NCI-H82 treated with DMSO at 0.1 percent for 48 hours (cell line): Measurements from ENCODE around the gene ATG16L2.
"Not testable (repeated sequence)": the region's sequence is repeated elsewhere in the genome, so short reads cannot be mapped to it uniquely, and the experiment has no call there.

Experiments
- DNase-seq: peaks from one replicate; lab custom pipeline; 2025; ENCODE audit not compliant: unreplicated experiment; lab: John Stamatoyannopoulos, UW

ATG16L2 gene

DNA sequence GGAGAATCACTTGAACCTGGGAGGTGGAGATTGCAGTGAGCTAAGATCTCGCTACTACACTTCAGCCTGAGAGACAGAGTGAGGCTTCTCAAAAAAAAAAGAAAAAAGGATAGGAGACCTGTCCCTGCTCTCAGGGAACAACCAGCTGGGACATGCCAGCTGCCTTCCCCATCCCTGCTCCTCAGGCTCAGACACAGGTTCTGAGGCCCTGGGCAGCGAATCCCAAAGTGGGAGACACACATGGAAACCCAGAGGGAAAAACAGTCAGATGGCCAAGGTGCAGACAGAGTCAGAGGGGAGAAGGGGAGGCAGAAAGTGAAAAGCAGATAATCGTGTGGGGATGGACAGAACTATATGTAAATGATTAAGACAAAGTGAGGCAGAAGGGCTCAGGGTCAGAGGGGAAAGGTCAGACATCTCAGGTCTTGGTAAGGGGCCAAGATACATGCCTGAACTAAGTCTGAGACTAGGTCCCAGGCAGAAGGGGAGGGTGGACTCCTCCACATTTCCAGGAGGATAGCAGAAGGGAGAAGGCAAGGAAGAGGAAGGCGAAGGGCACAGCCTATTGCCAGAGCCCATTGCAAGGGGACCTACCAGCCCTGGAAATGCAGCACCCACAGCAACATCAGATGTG, 34.6 kb upstream of the ATG16L2 start:
- no peak for DNase-seq

DNA sequence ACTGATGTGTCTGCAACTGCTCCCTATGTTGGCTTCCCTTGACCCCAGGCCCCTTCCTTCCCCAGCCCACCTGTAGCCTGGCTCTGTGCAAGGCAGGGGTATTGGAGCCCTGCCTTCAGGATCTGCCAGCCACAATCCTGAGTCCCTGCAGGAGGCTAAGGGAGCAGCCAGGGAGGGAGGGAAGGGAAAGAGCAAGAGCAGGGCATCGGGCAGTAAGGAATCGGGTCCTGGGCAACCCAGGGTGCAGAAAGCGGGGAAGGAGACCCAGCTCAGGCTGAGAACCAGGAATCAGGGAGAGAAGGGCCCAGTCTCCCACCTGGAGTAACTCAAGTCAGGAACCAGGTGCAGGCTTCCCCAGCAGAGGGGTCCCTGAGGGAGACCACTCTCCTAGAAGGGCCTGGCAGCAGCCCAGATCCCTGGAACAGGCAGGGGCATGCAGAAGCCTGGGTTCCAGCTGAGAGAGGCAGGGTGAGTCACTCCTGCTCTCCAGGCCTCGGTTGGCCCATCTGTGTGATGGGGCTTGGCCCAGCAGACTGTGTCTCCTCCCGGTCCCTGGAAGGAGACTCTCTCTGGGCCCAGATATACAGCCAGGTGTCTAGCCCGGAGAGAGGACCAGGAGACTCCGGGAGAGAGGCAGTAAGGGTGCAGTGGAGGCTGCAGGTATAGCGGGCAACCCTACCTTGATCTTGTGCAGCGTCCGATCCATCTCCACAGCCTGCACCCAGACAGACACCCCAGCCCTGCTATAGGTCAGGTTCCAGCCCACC, 33.7 kb upstream of the ATG16L2 start:
- DNase-seq = no peak

DNA sequence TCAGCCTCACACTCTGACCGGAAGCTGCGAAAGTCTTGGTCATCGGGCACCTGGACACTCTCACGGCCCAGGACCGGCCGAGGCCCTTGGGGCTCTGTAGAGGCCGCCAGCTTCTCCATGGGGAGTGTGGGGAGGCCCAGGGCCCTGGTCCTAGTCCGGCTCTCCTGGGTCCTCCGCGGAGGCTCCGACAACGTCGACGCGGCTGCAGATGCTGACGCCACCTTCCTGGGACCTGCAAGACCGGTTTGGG, 33.2 kb upstream of the ATG16L2 start:
- no peak for DNase-seq

- DNase-seq = no peak
Measured at GRCh38 chr11:72781313-72782080, 32.7 kb upstream of the ATG16L2 start.

GRCh38 chr11:72782081-72782920, 31.9 kb upstream of the ATG16L2 start:
- no peak for DNase-seq

- DNase-seq = no peak
Measured at GRCh38 chr11:72783144-72783905, 30.9 kb upstream of the ATG16L2 start.

DNA sequence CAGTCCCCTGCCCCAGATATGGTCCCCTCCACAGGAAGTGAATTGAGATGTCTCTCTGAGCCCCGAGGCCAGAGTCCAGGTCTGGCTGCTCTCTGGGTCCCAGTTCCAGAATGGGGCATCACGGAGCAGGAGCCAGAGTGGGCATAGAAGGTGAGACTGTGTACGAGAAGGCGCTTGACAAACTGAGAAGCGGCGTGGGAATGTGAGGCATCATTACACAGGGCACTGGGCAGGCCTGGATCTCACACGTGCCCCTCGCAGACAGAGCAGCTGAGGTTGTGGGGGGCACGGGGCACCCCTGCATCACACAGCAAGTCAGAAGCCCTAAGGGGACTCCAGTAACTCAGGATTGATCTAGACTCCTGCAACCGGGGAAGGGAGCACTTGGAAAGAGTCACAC, 29.5 kb upstream of the ATG16L2 start:
- DNase-seq = no peak

DNA sequence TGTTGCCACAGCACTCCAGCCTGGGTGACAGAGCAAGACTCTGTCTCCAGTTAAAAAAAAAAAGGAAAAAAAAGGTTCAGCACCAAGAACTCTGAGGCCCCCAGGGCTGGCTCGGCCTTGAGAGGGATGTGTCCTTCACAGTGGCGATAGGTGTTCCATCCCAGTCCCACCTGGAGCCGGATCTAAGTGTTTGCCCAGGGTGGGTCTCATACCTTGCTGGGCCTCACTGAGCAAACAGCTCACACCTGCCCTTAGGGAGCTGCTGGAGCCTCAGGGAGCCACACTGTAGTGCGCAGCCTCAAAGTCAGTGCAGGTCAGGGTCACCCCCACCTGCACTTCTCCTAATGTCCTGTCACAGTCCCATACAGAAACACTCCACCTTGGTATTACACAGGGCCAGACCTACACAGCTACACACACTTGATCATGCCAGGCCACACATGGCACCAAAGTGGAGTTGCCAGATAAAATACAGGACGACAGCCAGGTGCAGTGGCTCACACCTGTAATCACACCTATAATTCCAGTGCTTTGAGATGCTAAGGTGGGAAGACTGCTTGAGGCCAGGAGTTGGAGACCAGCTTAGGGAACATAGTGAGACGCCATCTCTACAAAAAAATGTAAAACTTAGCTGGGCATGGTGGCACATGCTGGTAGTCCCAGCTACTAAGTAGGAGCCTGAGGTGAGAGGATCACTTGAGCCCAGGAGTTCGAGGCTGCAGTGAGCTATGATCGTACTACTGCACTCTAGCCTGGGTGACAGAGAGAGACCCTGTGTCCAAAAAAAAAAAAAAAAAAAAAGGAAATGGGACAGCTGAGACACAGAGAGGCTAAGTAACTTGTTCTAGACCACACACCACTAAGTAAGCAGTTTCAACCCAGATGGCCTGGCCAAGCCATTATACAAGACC, 27.7 kb upstream of the ATG16L2 start:
- no peak for DNase-seq

GRCh38 chr11:72787216-72788104, 26.8 kb upstream of the ATG16L2 start:
- DNase-seq = no peak

DNA sequence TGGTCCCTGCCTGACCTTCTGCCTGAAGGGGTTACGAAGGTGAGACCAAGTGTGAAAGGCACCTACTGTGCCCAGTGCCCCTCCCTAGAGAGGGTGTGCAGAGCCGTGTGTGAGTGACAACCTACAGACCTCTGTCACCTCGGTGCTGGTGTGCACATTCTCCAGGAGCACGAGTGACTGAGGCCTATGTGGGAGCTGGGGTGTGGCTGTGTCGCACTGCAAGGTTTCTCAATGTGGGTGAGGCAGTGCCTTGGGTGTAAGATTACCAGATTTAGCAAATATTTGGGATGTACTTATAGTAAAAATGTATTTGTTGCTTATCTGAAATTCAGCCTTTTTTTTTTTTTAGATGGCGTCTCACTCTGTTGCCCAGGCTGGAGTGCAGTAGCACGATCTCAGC, 26.0 kb upstream of the ATG16L2 start:
- DNase-seq = no peak

DNA sequence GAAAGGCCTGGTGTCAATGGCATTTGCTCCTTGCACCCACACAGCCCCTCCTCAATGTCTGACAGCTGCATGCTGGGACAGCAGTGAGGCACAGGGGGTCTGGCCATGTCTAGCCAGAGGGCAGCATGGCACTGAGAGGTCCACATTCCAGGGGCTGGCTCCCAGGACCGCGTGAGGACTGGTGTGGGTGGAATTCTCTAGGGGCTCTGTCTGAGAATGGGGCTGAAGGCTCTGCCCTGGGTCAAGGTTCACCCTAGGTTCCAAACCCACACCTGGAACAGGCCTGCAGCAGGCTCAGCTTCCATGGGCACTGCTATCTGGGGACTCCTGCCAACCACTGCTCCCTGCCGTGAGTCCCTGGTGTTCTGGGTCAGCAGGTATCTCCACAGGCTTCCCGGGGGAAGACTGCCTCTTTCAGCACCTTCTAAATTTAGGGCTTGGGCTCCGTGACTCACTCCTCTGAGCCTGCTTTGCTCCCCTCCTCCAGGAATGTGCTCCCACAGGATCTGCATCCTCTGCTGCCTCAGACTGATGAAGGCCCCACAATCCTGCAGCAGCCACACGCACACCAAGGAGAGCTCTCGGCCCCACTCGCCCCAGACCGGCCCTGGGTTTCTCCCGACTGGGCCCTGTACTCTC, 24.6 kb upstream of the ATG16L2 start:
- no peak for DNase-seq

- not testable (repeated sequence) for DNase-seq
Measured at GRCh38 chr11:72791228-72791627, 23.0 kb upstream of the ATG16L2 start.

GRCh38 chr11:72792437-72793021, 21.7 kb upstream of the ATG16L2 start:
- DNase-seq = no peak

- DNase-seq = no peak
Measured at GRCh38 chr11:72793076-72793424, 21.2 kb upstream of the ATG16L2 start.

- peak; percentile 91 for DNase-seq
Measured at GRCh38 chr11:72793425-72794367, 20.5 kb upstream of the ATG16L2 start, which contains the start of gene STARD10. Gene STARD10 (minus strand): TSS chr11:72794047. CDS start chr11:72781181, 12,866 bp downstream.

GRCh38 chr11:72798361-72798760, 15.8 kb upstream of the ATG16L2 start:
- DNase-seq = no peak

- DNase-seq = no peak
Measured at GRCh38 chr11:72799441-72799840, 14.8 kb upstream of the ATG16L2 start.
